GM10847 (cell line): ENCODE results near the gene FHOD3.

Source experiments
- POLR2A ChIP-seq: IDR thresholded peaks from 2 replicates; pipeline ENCODE4 v1.6.1; 2011; ENCODE audit not compliant: insufficient read length; ENCODE audit errors: extremely low read depth

Gene FHOD3

DNA sequence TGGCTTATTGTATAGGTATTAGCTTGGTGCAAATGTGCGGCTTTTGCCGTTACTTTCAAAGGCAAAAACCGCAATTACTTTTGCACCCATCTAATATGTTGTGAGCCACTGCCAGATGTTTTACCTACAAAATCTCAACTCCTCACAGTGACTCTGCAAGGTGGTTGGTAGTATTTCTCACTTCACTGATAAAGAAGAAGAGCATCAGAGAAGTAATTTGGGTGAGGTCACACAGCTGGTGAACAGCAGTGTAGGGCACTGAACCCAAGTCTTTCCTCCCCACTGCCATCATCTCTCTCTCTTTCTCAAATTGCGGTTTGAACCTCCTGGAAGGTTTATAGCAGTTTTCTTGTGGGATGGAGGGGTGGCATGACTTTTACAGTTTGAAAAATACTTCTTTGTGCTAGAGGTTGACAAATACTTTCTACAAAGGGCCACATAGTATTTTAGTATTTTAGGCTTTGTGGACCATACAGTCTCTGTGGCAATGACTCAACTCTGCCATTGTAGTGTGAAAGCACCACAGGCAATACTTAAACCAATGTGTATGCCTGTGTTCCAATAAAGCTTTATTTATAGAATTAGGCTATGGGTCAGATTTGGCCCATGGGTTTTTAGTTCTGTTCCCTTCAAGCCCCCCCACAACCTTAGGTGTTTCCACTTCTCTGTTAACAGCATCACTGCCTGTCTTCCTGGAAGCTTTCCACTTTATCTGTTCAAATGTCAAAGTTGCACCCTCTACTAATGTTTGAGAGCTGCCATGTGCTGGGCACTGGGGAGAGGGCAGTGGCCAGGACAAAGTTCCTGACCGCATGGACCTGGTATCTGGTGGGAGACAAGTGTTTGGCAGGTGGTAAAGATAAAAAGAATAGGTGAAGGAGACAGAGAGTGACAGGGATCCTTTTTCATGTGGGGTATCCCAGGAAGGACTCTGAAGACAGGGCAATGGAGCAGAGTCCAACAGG lies 30.1 kb downstream of the FHOD3 start:
- no peak for TF ChIP-seq POLR2A

DNA sequence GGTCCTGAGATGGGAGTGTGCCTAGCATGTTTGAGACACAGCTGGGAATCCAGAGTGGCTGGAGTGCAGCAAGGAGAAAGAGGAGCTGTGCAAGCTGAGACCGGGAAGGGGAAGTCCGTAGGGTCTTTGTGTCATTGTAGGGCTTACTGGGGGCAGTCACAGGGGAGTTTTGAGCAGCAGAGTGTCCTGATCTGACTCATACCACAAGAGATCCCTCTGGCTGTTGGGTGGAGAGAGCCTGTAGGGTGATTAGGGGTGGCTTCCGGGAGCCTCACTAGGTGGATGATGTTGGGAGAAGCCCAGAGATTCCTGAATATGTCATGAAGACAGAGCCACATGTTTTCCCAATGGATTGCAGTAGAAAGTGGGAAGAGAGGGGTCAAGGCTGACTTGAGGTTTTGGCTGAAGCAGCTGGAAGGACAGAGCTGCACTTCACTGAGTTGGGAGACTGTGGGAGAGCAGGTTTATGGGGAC lies 30.9 kb downstream of the FHOD3 start:
- TF ChIP-seq POLR2A = no peak

DNA sequence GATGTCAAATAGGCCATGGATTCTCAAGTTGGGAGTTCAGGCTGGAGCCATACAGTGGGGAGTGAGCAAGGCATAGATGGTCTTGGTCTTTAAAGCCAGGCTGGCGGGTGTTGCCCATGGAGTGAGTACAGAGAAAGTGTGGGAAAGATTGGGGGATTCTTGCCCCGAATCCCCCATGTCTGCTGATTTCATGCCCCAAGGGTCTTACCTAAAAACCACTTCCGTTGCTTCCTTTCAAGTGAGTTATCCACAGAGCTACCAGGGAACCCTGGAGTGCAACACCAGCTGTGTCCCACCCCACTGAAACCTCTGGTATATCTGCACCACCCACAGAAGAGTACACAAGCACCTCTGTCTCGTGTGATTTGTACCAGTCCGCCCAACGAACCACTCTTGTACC lies 31.4 kb downstream of the FHOD3 start:
- no peak for TF ChIP-seq POLR2A

DNA sequence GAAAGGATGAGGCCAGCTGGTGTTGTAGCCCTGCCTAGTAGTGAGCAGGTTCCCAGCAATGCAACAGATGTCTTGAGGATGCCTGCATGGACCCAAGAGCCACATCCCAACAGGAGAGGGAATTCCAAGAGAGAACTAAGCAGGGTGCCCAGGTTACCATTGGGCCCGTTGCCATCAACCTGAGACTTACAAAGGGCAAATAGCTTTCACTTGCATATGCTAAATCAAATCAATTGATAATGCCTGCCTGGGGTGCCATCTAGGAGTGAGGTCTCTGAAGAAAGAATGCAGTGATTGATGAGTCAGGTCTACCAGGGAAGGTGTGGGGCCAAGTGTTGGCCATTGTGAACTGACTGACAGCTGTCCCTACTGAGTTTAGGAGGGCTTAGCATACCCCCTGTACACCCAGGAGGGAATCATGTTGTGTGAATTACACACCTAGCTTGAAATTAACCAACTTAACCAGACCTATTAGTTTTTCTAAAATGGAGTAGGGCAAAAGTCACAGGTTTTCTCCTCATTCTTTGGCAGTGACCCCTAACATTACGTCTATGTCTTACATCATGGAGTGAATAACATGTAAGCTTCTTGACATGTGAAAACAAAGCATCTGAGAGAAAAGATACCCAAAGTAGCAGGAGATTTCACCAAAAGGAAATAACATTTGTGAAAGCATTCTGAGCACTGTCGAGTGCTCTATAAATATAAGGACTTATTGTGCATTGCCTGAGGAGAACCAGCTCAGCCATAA lies 32.3 kb downstream of the FHOD3 start:
- no peak for TF ChIP-seq POLR2A

DNA sequence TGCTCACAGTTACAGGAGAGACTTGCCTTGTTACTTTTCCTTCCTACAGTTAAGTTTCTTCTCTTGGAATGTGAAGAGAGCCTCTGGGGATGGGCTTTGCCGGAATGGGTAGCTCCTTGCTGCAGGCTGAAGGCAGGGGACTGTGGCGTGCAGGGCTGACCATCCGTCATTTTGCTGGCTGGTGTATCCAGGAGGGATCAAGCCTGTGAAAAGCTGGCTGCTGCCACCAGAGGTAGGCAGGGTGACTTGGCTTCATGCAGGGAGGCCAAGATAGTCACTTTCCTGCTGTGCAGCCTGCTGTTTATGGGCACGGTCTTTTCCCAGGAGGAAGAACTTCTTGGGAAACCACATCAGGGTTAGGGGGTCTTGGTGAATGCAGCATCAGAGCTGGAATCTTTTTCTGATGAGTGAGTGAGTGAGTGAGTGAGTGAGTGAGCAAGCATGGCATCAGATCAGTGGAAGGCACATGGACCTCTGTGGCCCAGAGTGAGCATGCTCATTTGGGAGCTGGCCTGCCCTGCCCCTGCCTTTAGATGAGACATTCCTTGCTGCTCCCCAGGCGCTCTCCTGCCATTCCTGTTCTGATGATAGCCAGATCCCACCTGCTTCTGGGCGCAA lies 33.0 kb downstream of the FHOD3 start:
- TF ChIP-seq POLR2A = no peak

DNA sequence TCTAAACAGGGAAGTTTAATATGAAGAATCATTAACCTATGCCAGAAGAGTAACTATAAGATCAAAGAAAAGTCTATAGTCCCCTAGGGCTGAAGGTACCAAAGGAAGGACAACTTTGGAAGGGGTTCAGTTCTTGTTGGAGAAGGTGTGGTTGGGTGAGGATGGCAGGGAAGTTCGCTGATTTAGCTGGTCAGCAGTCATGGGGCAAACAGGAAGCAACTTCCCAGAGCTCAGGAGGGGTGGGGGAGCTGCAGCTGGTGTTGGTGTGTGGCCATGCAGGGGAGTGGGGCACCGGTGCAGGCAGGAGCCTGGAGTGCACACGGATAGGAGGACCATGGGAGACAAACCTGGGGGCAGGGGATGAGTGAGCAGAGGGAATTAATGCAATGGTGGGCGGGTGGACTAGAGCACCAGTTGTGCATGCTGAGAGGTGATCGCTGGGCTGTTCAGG lies 34.0 kb downstream of the FHOD3 start:
- TF ChIP-seq POLR2A = no peak

DNA sequence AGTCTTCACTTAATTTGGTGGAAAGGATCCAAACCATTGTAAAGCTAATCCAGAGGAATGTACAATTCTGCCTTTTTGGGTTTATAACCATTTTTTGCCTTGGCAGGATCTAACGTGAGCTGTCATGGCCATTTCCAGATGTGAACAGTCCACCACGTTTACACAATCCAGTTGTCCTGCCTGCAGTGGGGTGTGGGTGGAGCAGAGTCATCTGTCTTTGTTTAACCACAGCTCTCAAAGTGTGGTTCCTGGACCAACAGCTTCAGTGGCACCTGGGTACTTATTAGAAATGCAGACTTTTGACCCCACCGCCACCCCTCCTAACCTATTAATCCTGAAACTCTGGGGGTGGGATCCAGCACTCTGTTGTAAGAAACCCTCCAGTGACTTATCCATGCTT lies 35.9 kb downstream of the FHOD3 start:
- TF ChIP-seq POLR2A = no peak

DNA sequence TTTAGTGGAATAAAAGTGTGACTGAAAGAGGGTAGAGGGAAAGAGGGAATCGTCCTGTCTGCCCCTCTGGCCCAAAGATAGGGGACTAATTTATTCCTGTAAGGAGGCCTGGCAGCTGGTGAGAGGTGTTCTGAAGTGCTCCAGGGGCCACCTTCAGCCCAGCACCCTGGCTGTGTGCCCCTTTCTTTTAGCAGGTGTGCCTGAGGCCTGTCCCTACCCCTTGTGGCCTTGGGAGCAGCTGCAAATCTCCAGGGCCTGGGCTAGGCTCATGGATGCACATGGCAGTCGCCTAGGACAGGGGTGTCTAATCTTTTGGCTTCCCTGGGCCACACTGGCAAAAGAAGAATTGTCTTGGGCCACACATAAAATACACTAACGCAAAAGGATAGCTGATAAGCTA lies 37.3 kb downstream of the FHOD3 start:
- TF ChIP-seq POLR2A = no peak

DNA sequence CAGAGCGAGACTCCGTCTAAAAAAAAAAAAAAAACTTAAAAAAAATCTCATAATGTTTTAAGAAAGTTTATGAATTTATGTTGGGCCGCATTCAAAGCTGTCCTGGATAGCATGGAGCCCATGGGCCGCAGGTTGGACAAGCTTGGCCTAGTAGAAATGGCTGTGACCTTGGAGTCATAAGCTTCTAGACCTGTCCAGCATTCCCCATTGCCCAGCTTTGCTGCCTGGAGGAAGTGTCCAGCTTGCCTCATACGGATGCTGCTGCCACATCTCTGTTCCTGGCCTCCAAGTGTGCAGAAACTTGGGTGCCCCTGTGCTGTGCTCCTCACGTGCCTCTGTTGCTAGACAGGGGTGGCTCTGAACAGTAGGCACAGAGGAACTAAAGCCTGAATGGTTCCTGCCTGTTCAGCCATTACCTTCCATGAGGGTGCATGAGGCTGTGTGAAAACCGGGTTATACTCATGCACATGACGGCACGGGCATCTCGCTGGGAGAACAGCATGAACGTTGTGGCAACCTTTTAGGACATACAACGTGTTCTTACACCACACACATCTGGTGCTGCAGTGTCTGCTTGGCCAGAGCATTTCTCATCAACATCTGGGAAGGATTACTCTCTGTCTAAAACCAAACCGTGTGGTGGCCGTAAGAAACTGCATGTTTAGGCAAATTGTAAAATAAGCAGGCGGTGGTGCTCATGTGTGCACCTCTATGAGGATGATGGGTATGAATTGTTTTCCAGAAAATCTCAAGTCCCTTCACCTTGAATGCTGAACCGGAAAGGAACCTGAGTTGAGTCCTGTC lies 38.2 kb downstream of the FHOD3 start:
- no peak for TF ChIP-seq POLR2A

DNA sequence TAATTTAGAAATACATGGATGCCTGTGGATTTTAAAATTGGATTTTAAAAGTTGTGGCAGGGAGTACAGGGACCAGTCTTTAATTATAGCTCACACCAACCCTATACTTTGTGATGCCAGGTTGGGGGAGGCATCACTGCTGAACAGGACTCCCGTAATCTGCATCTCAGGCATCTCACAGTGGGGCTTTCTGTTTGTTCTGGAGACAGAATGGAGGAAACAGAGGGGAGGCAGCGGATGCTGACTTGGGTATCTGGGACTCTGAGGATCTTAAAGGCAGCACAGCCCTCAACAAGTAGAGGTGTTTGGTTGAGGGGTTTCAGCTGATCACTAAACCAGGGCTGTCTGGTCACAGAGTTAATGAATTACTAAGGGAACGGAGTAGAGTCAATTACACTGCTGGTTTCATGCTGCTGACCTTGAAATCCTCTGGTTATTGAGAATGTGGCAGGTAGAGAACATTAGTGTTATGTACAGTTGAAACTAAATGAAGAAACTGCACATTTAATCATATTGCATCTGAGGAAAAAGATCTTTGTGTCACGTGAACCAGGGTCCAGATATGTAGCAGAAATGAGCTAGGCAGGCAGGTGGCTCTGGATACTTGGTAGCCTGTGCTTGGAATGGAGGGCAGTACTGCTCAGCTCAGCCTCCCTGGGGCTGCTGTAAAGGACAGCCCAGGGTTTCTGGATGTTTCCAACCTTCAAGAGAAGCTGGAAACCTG lies 40.3 kb downstream of the FHOD3 start:
- TF ChIP-seq POLR2A = no peak

DNA sequence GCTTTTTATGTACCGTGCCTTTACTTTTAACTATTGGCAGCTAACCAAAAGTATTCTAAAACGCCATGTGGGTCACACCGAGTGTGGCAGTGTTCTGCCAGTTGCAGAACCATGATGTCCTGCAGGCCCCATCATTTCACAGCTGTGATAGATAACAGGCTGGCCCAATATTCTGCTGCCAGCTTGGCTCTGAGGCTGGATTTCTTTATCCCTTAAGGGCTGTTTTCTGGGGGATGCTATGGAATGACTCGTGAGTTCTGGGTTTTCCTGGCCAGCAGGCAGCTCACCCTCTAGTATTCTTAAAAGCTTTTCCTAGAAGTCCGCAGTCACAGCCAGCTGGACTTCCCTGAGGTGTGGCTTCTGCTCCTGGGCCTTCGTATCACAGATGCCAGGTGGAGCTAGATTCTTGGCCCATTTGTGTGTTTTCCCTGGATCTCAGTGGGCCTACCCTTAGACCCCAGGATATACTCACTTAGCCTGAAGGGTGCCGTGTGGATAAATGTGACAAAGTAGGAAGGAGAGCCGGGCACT lies 41.0 kb downstream of the FHOD3 start:
- no peak for TF ChIP-seq POLR2A

DNA sequence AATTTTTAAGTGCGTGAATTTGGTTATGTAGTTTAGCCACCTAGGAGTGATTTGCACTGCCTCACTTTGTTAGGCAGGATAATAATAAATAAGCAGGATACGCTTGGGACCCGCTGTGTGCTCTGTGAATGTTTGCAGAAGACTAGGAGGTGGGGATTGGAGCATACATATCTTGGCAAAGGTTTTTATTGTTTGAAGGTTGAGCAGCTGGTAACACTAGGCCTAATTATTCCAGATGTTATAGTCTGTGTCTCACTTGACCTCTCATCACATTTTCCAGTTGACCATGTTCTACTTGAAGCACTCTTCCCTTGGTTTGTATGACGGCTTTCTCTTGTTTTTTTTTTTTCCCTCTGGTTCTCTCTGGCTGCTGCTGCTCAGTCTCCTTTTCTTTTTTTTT lies 42.7 kb downstream of the FHOD3 start:
- no peak for TF ChIP-seq POLR2A

DNA sequence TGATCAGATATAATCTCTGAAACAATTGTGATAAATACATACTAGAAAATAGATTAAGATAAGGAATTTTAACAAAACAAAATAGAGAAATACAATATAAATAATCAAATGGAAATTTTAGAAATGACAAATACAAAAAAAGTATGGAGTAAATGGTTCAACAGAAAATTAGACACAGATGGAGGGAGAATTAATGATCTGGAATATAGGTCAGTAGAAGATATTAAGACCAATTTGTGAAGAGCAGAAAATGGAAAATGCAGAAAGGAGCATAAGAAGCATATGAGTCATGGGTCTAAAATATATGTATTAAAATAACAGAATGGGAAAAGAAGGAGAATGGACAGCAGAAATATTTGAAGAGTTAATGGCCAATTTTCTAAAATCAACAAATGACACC lies 44.4 kb downstream of the FHOD3 start:
- no peak for TF ChIP-seq POLR2A

DNA sequence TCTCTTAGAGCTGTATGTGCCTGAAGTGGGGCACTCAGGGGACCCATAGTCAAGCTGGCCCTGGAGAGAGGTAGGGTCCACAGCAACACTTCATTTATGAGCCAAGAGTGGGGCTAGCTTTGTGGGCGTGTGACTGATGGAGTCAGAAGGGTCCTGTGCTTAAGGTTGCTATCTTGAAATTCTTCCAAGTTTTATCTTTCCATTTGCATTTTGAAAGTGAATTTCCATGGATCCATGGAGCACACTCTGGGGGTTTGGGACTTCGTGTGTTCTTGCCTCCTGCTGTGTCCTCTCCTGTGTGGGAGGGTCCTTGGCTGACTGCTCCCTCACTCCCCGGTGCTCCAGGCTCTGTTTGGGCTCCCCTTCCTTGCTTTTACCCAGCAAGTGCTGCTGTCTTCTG lies 50.8 kb downstream of the FHOD3 start:
- TF ChIP-seq POLR2A = no peak
